ENCODE data around the gene EFNA3.

- TF ChIP-seq, protein P1, sequence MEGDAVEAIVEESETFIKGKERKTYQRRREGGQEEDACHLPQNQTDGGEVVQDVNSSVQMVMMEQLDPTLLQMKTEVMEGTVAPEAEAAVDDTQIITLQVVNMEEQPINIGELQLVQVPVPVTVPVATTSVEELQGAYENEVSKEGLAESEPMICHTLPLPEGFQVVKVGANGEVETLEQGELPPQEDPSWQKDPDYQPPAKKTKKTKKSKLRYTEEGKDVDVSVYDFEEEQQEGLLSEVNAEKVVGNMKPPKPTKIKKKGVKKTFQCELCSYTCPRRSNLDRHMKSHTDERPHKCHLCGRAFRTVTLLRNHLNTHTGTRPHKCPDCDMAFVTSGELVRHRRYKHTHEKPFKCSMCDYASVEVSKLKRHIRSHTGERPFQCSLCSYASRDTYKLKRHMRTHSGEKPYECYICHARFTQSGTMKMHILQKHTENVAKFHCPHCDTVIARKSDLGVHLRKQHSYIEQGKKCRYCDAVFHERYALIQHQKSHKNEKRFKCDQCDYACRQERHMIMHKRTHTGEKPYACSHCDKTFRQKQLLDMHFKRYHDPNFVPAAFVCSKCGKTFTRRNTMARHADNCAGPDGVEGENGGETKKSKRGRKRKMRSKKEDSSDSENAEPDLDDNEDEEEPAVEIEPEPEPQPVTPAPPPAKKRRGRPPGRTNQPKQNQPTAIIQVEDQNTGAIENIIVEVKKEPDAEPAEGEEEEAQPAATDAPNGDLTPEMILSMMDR (tag by site-specific recombination; IDR thresholded peaks at IDR 0.05), result no peak
- TF ChIP-seq MEIS1 (CRISPR knock-in tag; IDR thresholded peaks at IDR 0.05; ENCODE audit: borderline replicate concordance) (no peak), BCL6B (tag by site-specific recombination; IDR thresholded peaks at IDR 0.05) (no peak), IKZF3 (tag by site-specific recombination; IDR thresholded peaks at IDR 0.05) (no peak), ZNF560 (tag by site-specific recombination; IDR thresholded peaks at IDR 0.05; ENCODE audit: borderline replicate concordance) (no peak), ZNF692 (tag by site-specific recombination; IDR thresholded peaks at IDR 0.05) (no peak), KLF8 (tag by site-specific recombination; IDR thresholded peaks at IDR 0.05) (peak; percentile 31; the same call in 1 of the 2 replicates), ZNF76 (tag by site-specific recombination; IDR thresholded peaks at IDR 0.05; ENCODE audit: borderline replicate concordance, low read depth) (no peak), ZNF23 (tag by site-specific recombination; IDR thresholded peaks at IDR 0.05; ENCODE audit: borderline replicate concordance) (no peak)
Measured at GRCh38 chr1:155064111-155064831, 14.4 kb upstream of the EFNA3 start.

Data from HEK293 (cell line).